Neural cell (in vitro differentiated cells): Measurements from ENCODE around the gene DCDC1. TPM values are rescaled to one million over a fixed set of nuclear protein-coding genes. Genes with fewer than 3 reads are reported as not detected.
A peak's percentile ranks its signal among the peaks of the same experiment; 100 is the strongest.

ENCODE experiments used
- H2AFZ ChIP-seq: fragments of 200-600, 300-800 bp; sonication (generic), shearing (Covaris generic); 2 replicates; pipeline ENCODE4 v1.6.0; 2014; ENCODE audit warnings: low read depth, mild to moderate bottlenecking, antibody characterized with exemption, low read length, moderate library complexity
- H3F3A ChIP-seq: fragments of 200-600 bp; shearing (Covaris generic); 2 replicates; pipeline ENCODE4 v1.6.1; 2016; ENCODE audit warnings: mild to moderate bottlenecking, moderate library complexity, mixed read lengths, antibody characterized with exemption, low read length; ENCODE audit not compliant: insufficient read depth, poor library complexity, severe bottlenecking
- H3K27ac ChIP-seq: fragments of 200-600, 300-800 bp; sonication (generic), shearing (Covaris generic); 2 replicates; pipeline ENCODE4 v1.5.1; 2014; ENCODE audit warnings: mild to moderate bottlenecking, low read length, moderate library complexity
- H3K27me3 ChIP-seq: fragments of 300-800, 200-600 bp; sonication (generic), shearing (Covaris generic); 2 replicates; pipeline ENCODE4 v1.6.0; 2014; ENCODE audit warnings: mild to moderate bottlenecking, low read depth, low read length, moderate library complexity; ENCODE audit not compliant: insufficient read depth
- H3K36me3 ChIP-seq: fragments of 300-800, 200-600 bp; sonication (generic), shearing (Covaris generic); 2 replicates; pipeline ENCODE4 v1.5.1; 2014; ENCODE audit warnings: mild to moderate bottlenecking, antibody characterized with exemption, low read length, moderate library complexity; ENCODE audit not compliant: insufficient read depth
- H3K4me2 ChIP-seq: fragments of 300-800, 200-600 bp; sonication (generic), shearing (Covaris generic); 2 replicates; pipeline ENCODE4 v1.6.0; 2014; ENCODE audit warnings: mild to moderate bottlenecking, low read length
- H3K4me3 ChIP-seq: fragments of 300-800, 200-600 bp; sonication (generic), shearing (Covaris generic); 2 replicates; pipeline ENCODE4 v1.5.1; 2014; ENCODE audit warnings: mild to moderate bottlenecking, low read length, moderate library complexity
- H3K79me2 ChIP-seq: fragments of 200-600 bp; shearing (Covaris generic); replicated peaks from 2 replicates; pipeline ENCODE4 v1.6.0; 2014; ENCODE audit warnings: mild to moderate bottlenecking, low read length, moderate library complexity; ENCODE audit not compliant: insufficient read depth
- H3K9ac ChIP-seq: fragments of 300-800, 200-600 bp; sonication (generic), shearing (Covaris generic); 2 replicates; pipeline ENCODE4 v1.6.1; 2016; ENCODE audit warnings: mild to moderate bottlenecking, low read length, mixed read lengths
- H3K9me2 ChIP-seq: fragments of 200-600 bp; shearing (Covaris generic); 2 replicates; pipeline ENCODE4 v1.6.1; 2016; ENCODE audit warnings: mild to moderate bottlenecking, low read length, mixed read lengths; ENCODE audit not compliant: insufficient read depth
- H3K9me3 ChIP-seq: fragments of 200-600, 300-800 bp; sonication (generic), shearing (Covaris generic); 2 replicates; pipeline ENCODE4 v1.6.1; 2016; ENCODE audit warnings: mild to moderate bottlenecking, mixed run types, low read length, moderate library complexity, mixed read lengths
- H4K20me1 ChIP-seq: fragments of 200-600 bp; shearing (Covaris generic); 2 replicates; pipeline ENCODE4 v1.6.1; 2016; ENCODE audit warnings: mild to moderate bottlenecking, mixed run types; ENCODE audit not compliant: insufficient read depth
- EP300 ChIP-seq: fragments of 450-650 bp; conservative IDR thresholded peaks from 2 replicates; pipeline ENCODE4 v1.6.1; 2014; ENCODE audit warnings: antibody characterized with exemption, mild to moderate bottlenecking, moderate library complexity; ENCODE audit not compliant: poor library complexity, severe bottlenecking
- EZH2 ChIP-seq: fragments of 200-600, 300-800 bp; shearing (Covaris generic), sonication (generic); IDR thresholded peaks from 2 replicates; pipeline ENCODE4 v1.6.1; 2014; ENCODE audit warnings: antibody characterized with exemption, low read length, borderline replicate concordance, mild to moderate bottlenecking; ENCODE audit not compliant: insufficient read depth, poor library complexity, severe bottlenecking
- MXI1 ChIP-seq: fragments of 450-650 bp; conservative IDR thresholded peaks from 2 replicates; pipeline ENCODE4 v1.6.1; 2014; ENCODE audit warnings: antibody characterized with exemption, mild to moderate bottlenecking; ENCODE audit not compliant: poor library complexity, severe bottlenecking
- POLR2AphosphoS5 ChIP-seq: IDR thresholded peaks from 2 replicates; pipeline ENCODE4 v1.6.1; 2012
- RAD21 ChIP-seq: fragments of 450-650 bp; conservative IDR thresholded peaks from 2 replicates; pipeline ENCODE4 v1.6.1; 2014; ENCODE audit warnings: antibody characterized with exemption, mild to moderate bottlenecking, moderate library complexity
- REST ChIP-seq: IDR thresholded peaks from 2 replicates; pipeline ENCODE4 v1.6.1; 2012; ENCODE audit warnings: borderline replicate concordance
- SMC3 ChIP-seq: fragments of 450-650 bp; conservative IDR thresholded peaks from 2 replicates; pipeline ENCODE4 v1.6.1; 2014; ENCODE audit warnings: antibody characterized with exemption, mild to moderate bottlenecking, moderate library complexity; ENCODE audit not compliant: poor library complexity
- TAF1 ChIP-seq: IDR thresholded peaks from 2 replicates; pipeline ENCODE4 v1.6.1; 2012; ENCODE audit warnings: low read depth
- polyA plus RNA-seq: library from polyadenylated mRNA; depleted of rRNA; stranded (reverse); fragments of >200 nt; gene quantifications from 2 replicates; pipeline ENCODE4 v1.2.3, GENCODE V29; 2014
- TF ChIP-seq, protein P1 (sequence below): fragments of 450-650 bp; IDR thresholded peaks from 2 replicates; pipeline ENCODE4 v1.5.1; 2014; ENCODE audit warnings: antibody characterized with exemption, mild to moderate bottlenecking, moderate library complexity; ENCODE audit not compliant: poor library complexity, severe bottlenecking

The DCDC1 gene
- polyA plus RNA-seq, 1 donor from 2014 or later: 5.0 TPM

DNA sequence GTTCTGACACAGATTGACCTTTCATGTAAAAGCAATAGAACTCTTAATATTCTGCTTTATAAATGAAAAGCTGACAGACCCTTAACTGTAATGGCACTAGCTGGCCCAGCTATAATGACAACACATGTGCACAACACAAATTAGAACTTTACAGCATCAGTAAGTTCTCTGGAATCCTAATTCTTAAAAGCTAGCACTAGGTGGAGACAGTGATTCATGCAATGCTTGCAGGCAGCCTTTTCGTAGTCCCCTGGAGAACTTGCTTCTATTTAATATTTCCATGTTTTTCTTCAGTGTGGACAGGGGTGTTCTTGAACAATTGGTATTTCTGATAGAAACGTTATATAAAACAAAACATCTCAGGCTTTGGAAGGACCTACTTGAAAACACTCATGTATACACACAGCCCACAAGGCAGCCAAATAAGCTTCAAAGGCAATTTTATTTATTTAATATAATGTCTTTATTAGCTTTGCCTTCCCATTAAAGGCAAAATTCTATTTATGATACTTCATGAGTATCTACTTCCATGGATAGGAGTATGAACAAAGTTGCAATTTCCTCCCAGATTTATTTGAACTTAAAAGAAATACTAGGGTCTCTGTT, 409.0 kb downstream of the DCDC1 start:
- no peaks in the 10 kb centered on the region for H3K9me3 ChIP-seq
- H2AFZ ChIP-seq: no peak overlapping the region
- H3K4me2 ChIP-seq: no peak overlapping the region
- H3K9me2 ChIP-seq: no peaks in the 10 kb centered on the region
- H3K9ac ChIP-seq: no peak overlapping the region
- no peaks in the 10 kb centered on the region for H3K27me3 ChIP-seq
- no peaks in the 10 kb centered on the region for H4K20me1 ChIP-seq
- no peak overlapping the region for H3K4me3 ChIP-seq
- no peak for TF ChIP-seq POLR2AphosphoS5
- TF ChIP-seq REST: no peak
- TF ChIP-seq TAF1: no peak
- no peak for TF ChIP-seq EZH2
- peak; percentile 97 for TF ChIP-seq RAD21
- TF ChIP-seq, protein P1, sequence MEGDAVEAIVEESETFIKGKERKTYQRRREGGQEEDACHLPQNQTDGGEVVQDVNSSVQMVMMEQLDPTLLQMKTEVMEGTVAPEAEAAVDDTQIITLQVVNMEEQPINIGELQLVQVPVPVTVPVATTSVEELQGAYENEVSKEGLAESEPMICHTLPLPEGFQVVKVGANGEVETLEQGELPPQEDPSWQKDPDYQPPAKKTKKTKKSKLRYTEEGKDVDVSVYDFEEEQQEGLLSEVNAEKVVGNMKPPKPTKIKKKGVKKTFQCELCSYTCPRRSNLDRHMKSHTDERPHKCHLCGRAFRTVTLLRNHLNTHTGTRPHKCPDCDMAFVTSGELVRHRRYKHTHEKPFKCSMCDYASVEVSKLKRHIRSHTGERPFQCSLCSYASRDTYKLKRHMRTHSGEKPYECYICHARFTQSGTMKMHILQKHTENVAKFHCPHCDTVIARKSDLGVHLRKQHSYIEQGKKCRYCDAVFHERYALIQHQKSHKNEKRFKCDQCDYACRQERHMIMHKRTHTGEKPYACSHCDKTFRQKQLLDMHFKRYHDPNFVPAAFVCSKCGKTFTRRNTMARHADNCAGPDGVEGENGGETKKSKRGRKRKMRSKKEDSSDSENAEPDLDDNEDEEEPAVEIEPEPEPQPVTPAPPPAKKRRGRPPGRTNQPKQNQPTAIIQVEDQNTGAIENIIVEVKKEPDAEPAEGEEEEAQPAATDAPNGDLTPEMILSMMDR: peak; percentile 91
- TF ChIP-seq EP300: no peak
- peak; percentile 93 for TF ChIP-seq SMC3
- no peak for TF ChIP-seq MXI1
- no peak overlapping the region for H3K27ac ChIP-seq
- no peaks in the 10 kb centered on the region for H3K79me2 ChIP-seq
- H3K36me3 ChIP-seq: no peaks in the 10 kb centered on the region
- H3F3A ChIP-seq: no peaks in the 10 kb centered on the region

DNA sequence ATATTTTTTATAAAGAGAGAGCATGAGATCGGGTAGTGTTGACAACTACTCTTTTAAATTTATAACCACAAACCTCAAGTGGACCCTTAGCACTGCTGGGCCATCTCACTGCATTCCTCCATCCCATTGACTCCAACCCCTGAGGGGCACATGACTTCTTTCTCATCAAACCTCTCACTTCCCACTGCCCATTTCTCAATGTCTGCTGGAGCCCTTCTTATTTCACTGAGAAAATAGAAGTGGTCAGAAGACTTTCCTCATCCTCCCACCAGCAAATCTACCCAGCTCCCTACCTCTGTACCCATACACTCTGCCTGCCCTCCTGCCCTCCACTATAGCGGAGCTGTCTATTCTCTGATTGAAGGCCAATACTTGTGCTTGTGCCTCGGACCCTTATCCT, 412.8 kb downstream of the DCDC1 start:
- H3K79me2 ChIP-seq: no peaks in the 10 kb centered on the region
- H2AFZ ChIP-seq: no peak overlapping the region
- H3K36me3 ChIP-seq: no peaks in the 10 kb centered on the region
- H3K4me2 ChIP-seq: no peak overlapping the region
- H3K9me3 ChIP-seq: no peaks in the 10 kb centered on the region
- H3K9ac ChIP-seq: no peak overlapping the region
- H3F3A ChIP-seq: no peaks in the 10 kb centered on the region
- H3K27me3 ChIP-seq: no peaks in the 10 kb centered on the region
- H3K9me2 ChIP-seq: no peaks in the 10 kb centered on the region
- H3K4me3 ChIP-seq: no peak overlapping the region
- no peak for TF ChIP-seq POLR2AphosphoS5
- no peak for TF ChIP-seq SMC3
- TF ChIP-seq, protein P1: no peak
- TF ChIP-seq EP300: no peak
- TF ChIP-seq MXI1: no peak
- TF ChIP-seq TAF1: no peak
- TF ChIP-seq EZH2: no peak
- no peak for TF ChIP-seq RAD21
- no peak for TF ChIP-seq REST
- no peak overlapping the region for H3K27ac ChIP-seq
- H4K20me1 ChIP-seq: no peaks in the 10 kb centered on the region
